GM19043 (cell line): ENCODE results near the gene TMUB1.

Source experiments
- ATAC-seq: cut with Tn5 transposase; IDR thresholded peaks from one replicate; pipeline ENCODE4 v1.9.1; 2021; ENCODE audit warnings: low read depth; ENCODE audit not compliant: unreplicated experiment

TMUB1 gene

GRCh38 chr7:151121380-151122170 lies 38.3 kb upstream of the TMUB1 start:
- ATAC-seq = no peak

GRCh38 chr7:151120896-151121295 lies 37.6 kb upstream of the TMUB1 start:
- ATAC-seq = no peak

- no peak for ATAC-seq
Measured at GRCh38 chr7:151119902-151120301, 36.6 kb upstream of the TMUB1 start.

GRCh38 chr7:151119055-151119415 lies 35.7 kb upstream of the TMUB1 start:
- ATAC-seq = no peak

- no peak for ATAC-seq
Measured at GRCh38 chr7:151118108-151119054, 35.1 kb upstream of the TMUB1 start.

GRCh38 chr7:151117565-151117964 lies 34.3 kb upstream of the TMUB1 start:
- ATAC-seq = no peak

GRCh38 chr7:151116603-151117440 lies 33.5 kb upstream of the TMUB1 start:
- no peak for ATAC-seq

- ATAC-seq = no peak
Measured at GRCh38 chr7:151115836-151116418, 32.6 kb upstream of the TMUB1 start.

- ATAC-seq = no peak
Measured at GRCh38 chr7:151115121-151115835, 32.0 kb upstream of the TMUB1 start.

- no peak for ATAC-seq
Measured at GRCh38 chr7:151114151-151115090, 31.1 kb upstream of the TMUB1 start.

GRCh38 chr7:151113344-151114150 lies 30.3 kb upstream of the TMUB1 start:
- no peak for ATAC-seq

GRCh38 chr7:151110941-151111645 lies 27.8 kb upstream of the TMUB1 start:
- ATAC-seq = no peak

GRCh38 chr7:151110236-151110940 lies 27.1 kb upstream of the TMUB1 start:
- no peak for ATAC-seq

GRCh38 chr7:151109094-151110048 lies 26.1 kb upstream of the TMUB1 start:
- ATAC-seq = no peak

- ATAC-seq = no peak
Measured at GRCh38 chr7:151107882-151108281, 24.6 kb upstream of the TMUB1 start.
